Measurements from ENCODE around the gene MSLN.

MSLN gene

DNA sequence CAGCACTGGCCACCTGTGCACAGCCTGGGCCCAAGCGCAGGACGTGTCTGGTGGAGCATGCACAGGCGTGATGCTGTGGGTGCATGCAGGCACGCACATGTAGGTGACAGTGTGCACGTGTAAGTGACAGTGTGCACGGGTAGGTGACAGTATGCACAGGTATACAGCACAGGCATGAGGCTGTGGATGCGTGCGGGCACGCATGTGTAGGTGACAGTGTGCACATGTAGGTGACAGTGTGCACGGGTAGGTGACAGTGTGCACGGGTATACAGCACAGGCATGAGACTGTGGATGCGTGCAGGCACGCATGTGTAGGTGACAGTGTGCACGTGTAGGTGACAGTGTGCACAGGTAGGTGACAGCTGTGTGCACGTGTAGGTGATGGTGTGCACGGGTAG is 19.8 kb downstream of the MSLN start:
- TF ChIP-seq, protein P1, sequence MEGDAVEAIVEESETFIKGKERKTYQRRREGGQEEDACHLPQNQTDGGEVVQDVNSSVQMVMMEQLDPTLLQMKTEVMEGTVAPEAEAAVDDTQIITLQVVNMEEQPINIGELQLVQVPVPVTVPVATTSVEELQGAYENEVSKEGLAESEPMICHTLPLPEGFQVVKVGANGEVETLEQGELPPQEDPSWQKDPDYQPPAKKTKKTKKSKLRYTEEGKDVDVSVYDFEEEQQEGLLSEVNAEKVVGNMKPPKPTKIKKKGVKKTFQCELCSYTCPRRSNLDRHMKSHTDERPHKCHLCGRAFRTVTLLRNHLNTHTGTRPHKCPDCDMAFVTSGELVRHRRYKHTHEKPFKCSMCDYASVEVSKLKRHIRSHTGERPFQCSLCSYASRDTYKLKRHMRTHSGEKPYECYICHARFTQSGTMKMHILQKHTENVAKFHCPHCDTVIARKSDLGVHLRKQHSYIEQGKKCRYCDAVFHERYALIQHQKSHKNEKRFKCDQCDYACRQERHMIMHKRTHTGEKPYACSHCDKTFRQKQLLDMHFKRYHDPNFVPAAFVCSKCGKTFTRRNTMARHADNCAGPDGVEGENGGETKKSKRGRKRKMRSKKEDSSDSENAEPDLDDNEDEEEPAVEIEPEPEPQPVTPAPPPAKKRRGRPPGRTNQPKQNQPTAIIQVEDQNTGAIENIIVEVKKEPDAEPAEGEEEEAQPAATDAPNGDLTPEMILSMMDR (conservative IDR thresholded peaks at IDR 0.05; ENCODE audit: low read length): no peak
- no peak overlapping the region for H3K4me3 ChIP-seq (ENCODE audit: low read length)
- no peak for DNase-seq (ENCODE audit: low read depth)

DNA sequence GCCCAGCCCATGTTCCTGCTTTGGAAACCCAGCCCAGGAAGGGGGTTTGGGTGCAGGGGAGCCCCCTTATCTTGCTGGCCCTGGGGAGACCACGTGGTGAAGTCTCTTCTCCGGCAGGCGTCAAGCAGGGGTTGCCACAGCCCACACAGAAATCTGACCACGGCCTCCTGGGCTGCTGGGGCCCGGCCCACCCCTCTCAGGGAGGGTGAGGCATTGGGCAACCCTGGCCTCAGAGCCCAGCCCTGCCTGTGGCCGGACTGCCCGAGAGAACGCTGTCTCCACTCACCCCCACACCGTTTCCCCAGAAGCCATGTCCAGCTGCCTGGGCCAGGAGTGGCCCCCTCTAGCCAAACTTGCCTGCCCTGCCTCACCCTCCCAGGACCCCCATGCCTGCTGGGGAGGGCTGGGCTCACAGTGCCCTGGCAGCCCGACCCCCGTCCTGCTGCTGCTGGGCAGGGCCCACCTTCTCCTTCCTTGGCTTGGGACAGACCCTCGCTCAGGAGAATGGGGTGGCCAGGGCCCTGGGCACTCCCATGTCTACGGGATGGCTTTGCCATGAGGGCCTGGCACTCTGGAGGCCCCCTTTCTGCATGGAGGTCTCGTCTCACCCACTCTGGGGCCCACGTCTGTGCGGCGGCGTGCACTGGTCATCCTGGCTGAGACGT is 20.9 kb downstream of the MSLN start:
- TF ChIP-seq, protein P1 (conservative IDR thresholded peaks at IDR 0.05; ENCODE audit: low read length): no peak
- no peak for DNase-seq (ENCODE audit: low read depth)
- no peak overlapping the region for H3K4me3 ChIP-seq (ENCODE audit: low read length)

DNA sequence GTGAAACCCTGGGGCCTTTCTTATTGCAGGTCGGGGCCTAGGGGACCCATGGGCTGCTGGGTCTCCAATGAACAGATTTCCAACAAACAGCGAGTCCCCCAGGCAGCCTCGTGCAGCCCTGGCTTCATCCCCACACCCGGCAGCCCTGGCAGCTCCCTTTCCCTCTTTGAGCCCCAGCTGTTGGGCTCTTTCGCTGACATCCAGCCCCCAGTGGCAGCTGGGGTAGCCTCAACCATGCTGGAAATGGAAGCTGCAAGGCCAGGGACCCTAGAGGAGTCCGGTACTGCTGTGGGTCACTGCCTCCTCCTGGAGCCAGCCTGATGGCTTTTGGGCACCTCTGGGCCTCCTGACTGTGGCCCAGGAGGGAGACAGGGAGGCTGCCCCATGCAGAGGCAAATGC is 21.7 kb downstream of the MSLN start:
- DNase-seq (ENCODE audit: low read depth): no peak
- TF ChIP-seq, protein P1 (conservative IDR thresholded peaks at IDR 0.05; ENCODE audit: low read length): no peak
- no peak overlapping the region for H3K4me3 ChIP-seq (ENCODE audit: low read length)

DNA sequence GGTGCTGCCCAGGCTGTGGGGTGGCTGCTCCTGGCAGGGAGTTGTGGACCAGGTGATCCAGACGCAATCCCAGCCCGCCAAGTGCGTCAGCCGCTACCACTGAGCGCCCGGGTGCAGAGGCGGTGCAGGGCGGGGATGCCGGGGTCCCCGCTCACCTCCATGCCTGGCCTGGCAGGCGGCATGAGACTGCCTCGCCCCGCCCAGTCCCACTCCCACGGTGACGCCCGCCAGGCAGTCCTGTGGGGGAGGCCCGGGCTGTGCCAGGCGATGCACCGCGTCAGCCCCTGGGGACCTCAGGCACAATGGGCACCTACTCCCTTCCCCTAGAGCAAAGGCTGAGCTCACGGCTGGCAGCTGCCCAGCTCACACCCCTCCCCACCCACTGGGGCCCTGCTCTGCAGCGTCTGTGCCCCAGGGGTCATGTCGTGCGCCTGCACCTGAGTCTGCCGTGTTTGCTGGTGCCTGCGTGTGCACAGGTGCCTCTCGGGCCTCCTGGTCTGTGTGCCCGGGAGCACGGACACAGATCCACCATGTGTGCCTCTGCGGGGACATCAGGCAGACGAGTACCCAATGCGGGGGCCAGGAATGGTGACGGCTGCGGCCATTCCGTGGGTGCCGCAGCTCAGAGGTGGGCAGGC is 22.4 kb downstream of the MSLN start:
- no peak for DNase-seq (ENCODE audit: low read depth)
- TF ChIP-seq, protein P1 (conservative IDR thresholded peaks at IDR 0.05; ENCODE audit: low read length): no peak
- H3K4me3 ChIP-seq (ENCODE audit: low read length): no peak overlapping the region

DNA sequence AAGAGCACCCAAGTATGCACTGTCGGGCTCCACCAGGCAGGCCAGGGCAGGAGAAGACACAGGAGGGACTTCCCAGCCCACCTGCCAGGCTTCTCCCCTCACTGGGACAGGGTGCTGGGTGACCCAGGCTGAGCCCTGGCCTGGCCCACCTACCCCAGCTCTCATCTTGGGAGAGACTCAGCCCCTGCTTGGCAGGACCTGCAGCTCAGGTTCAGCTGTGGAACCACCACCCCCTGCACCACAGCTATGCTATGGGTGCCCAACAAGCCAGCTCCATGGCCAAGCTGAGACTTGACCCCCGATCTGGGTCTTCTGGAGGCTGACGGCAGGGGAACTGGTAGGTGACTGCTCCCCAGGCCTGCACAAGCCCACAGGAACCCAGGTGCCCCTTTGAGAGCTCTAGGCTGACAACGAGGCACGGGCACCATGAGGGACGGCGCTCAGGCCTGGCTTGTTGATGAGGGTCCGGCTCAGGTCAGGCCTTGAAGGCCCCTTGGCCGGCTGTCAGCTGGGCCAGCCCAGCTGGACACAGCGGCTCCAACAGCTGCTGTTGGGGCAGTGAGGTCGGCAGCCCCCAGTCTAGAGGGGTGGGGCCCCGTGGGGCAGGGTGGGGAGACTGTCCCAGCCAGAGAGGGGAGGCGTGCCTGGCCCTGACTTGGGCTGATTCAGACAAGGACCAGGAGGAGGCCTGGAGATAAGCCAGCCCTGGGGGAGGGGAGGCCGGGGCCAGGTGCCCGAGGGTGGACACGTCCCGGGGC is 23.0 kb downstream of the MSLN start:
- no peak for DNase-seq (ENCODE audit: low read depth)
- TF ChIP-seq, protein P1 (conservative IDR thresholded peaks at IDR 0.05; ENCODE audit: low read length): no peak
- H3K4me3 ChIP-seq (ENCODE audit: low read length): no peak overlapping the region

DNA sequence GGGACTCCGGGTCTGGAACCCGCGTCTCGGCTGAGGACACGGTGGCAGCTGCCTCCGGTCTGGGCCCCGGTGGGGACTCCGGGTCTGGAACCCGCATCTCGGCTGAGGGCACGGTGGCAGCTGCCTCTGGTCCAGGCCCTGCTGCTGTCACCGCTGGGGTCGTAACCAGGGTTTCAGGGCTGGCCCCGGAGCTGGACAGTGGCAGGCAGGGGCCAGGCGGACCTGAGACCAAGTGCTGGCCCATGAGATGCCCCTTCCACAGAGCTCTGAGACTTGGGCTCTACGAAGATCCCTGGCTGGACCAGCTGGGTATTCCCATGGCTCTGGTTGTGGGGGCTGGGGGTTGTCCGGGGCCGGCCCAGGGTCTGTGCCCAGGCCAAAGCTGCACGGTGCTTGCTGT is 23.9 kb downstream of the MSLN start:
- no peak overlapping the region for H3K4me3 ChIP-seq (ENCODE audit: low read length)
- TF ChIP-seq, protein P1 (conservative IDR thresholded peaks at IDR 0.05; ENCODE audit: low read length): no peak
- no peak for DNase-seq (ENCODE audit: low read depth)
